ENCODE results near the gene SMIM44.

The SMIM44 gene

DNA sequence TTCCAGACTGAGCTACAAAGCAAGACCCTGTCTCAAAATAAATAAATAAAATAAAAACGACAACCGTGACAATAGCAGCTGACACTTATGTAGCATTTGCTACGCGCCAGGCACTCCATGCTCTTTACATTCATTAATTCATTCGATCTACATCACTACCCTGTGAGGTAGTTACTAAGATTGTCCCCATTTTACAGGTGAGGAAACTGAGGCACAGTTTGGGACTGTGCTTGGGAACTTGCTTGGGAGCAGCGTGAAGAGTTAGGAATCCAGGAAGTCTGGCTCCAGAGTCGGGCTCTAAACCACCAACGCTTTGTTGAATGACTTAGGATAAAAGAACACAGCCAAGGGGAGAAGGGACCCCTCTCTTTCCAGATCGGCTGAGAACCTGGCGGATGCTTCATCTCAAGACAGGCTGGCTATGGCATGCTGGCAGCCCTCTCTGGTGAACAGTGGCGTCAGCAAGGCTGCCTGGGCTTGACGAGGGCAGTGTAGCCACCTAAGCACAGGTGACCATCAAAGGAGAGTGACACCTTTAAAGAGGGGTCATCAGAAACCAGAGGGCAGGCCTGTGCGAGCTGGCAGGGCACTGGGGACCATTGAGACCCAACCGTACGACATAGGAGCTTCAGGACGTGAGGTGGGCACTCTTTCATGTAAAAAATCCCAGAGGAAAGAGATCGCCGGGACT lies 16.6 kb upstream of the SMIM44 start:
- no peak for DNase-seq
- no peaks in the 10 kb centered on the region for H3K9me3 Mint-ChIP-seq
- H3K36me3 Mint-ChIP-seq, result peaks cover 21% of the 10 kb centered on the region
- peak overlapping the region; percentile 85 for H3K4me3 Mint-ChIP-seq
- H3K27me3 Mint-ChIP-seq, result no peaks in the 10 kb centered on the region
- CTCF ChIA-PET, result interaction anchor here (1.1 kb wide), 1 partner anchor 14 kb away, joined by 3 read pairs; no protein-coding TSS in a partner anchor
- H3K27ac Mint-ChIP-seq, result peak overlapping the region; percentile 89
- H3K4me1 Mint-ChIP-seq, result peaks cover 31% of the 10 kb centered on the region

DNA sequence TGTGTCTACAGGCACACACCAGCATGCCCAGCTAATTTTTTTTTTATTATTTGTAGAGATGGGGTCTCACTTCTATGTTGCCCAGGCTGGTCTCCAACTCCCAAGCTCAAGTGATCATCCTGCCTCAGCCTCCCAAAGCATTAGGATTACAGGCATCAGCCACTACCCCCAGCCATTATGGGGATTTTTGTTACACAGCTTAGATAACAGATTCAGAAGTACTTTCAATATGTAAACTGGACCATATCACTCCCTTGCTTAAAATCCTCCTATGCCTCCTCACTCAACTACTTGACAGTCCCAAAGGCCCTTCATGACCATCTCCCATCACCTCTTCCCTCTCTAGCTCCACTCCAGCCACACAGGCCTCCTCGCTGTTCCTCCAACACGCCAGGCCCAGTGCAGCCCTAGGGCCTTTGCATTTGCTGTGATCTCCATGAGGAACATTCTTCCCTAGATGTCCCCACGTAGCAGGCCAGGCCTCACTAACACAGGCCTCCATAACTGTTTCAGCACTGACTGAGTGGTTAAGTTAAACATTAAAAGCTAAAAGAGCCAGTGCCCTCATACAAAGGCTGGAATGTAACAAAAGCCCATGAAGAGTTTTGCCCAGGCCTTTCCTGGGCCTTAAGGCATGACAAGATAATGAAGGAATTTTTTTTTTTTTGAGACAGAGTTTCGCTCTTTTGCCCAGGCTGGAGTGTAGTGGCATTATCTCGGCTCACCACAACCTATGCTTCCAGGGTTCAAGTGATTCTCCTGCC lies 14.7 kb upstream of the SMIM44 start:
- peaks cover 21% of the 10 kb centered on the region for H3K36me3 Mint-ChIP-seq
- no peaks in the 10 kb centered on the region for H3K9me3 Mint-ChIP-seq
- no peak for DNase-seq
- no peaks in the 10 kb centered on the region for H3K27me3 Mint-ChIP-seq
- CTCF ChIA-PET, result no interaction called here
- H3K4me1 Mint-ChIP-seq, result peaks cover 36% of the 10 kb centered on the region
- H3K27ac Mint-ChIP-seq, result peak overlapping the region; percentile 20
- H3K4me3 Mint-ChIP-seq, result no peak overlapping the region

DNA sequence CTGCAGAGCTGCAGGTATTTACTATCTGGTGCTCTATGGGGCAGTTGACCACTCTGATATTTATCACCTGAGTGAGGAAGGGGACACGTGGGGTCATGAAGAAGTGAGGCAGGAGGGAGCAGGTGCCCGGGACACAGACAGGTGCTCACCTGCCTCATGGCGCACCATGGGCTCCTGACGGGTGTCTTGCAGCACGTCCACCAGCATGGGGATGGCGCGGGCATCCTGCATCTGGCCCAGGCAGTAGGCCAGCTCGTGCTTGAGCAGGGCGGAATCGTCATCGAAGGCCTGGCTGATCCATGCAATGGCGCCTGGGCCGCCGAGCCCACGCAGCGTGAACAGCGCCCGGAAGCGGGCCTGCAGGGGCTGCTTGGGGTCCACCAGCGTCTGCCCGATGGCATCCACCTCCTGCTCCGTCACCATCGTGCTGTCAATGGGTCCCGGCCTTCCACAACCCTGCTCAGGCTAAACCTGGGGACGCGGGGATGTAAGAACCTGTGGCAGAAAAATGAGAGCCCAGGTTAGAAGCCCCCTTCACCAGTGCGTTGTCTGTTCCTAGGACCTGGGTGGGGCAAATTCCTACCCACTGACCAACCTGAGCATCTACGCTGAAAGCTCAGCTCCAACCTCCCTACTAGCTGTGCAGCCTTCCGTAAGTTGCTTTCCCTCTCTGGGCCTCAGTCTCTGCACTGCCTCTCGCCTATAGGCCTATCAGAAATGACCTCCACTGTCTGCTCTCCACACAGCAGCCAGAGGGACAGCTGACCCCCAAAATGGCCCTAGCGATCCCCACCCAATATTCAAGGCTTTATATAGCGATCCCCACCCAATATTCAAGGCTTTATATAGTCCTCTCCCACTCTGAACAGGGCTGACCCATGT lies 13.4 kb upstream of the SMIM44 start:
- Mint-ChIP-seq H3K27ac (no peak overlapping the region), H3K4me3 (no peak overlapping the region), H3K9me3 (no peaks in the 10 kb centered on the region), H3K4me1 (peaks cover 39% of the 10 kb centered on the region), H3K27me3 (no peaks in the 10 kb centered on the region), H3K36me3 (peaks cover 27% of the 10 kb centered on the region)
- CTCF ChIA-PET, result interaction anchor here (1.0 kb wide), 1 partner anchor 17 kb away, joined by 3 read pairs; no protein-coding TSS in a partner anchor
- DNase-seq, result no peak

DNA sequence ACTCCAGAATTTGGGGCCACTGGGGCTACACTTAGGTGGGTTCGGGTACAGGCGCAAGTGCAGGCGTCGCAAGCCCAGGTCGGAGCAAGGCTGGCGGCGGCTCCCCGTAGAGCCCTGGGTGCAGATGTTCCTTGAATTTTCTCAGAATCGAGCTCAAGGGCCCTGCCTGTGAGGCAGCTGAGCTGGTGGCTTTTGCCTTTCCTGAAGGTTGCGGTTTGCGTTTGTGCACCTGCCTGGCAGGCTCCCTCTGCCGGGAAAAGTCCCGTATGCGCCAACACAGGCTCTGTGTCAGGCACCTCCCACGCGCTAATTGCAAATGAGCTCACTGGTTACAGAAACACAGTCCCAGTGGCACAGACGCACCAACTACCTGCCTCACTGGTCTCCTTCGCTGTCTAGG lies 11.3 kb upstream of the SMIM44 start:
- H3K9me3 Mint-ChIP-seq, result no peaks in the 10 kb centered on the region
- DNase-seq, result peak; percentile 73
- CTCF ChIA-PET, result interaction anchor here (0.7 to 2.2 kb wide), 7 partner anchors 9 to 190 kb away, joined by 3 to 10 read pairs (median 3); partner anchors contain the start of gene SMIM44
- H3K27ac Mint-ChIP-seq, result peak overlapping the region; percentile 81
- peaks cover 27% of the 10 kb centered on the region for H3K36me3 Mint-ChIP-seq
- no peaks in the 10 kb centered on the region for H3K27me3 Mint-ChIP-seq
- peak overlapping the region; percentile 26 for H3K4me3 Mint-ChIP-seq
- peaks cover 31% of the 10 kb centered on the region for H3K4me1 Mint-ChIP-seq

DNA sequence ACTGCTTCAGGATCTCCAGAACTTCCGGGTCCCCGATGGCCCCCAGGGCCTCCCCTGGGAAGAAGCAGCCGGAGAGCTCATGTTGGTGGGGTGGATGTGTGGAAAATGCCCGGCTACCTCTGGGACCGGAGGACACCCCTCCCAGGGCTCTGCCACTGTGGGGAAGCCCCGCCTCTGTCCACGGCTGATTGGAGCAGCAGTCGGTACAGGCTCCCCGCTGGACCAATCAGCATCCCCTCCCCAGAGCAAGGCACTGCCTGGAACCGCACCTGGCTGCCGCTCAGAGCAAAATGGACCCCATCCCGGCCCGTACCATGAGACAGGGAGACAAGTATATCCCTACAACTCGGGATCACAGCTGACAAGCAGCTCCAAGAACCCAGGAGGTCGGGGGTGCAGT lies 10.8 kb upstream of the SMIM44 start:
- DNase-seq, result peak; percentile 64
- H3K9me3 Mint-ChIP-seq, result no peaks in the 10 kb centered on the region
- H3K4me1 Mint-ChIP-seq, result peaks cover 28% of the 10 kb centered on the region
- H3K4me3 Mint-ChIP-seq, result peak overlapping the region; percentile 26
- H3K36me3 Mint-ChIP-seq, result peaks cover 25% of the 10 kb centered on the region
- no peaks in the 10 kb centered on the region for H3K27me3 Mint-ChIP-seq
- peak overlapping the region; percentile 81 for H3K27ac Mint-ChIP-seq
- CTCF ChIA-PET, result interaction anchor here (0.7 to 2.2 kb wide), 6 partner anchors 8 to 189 kb away, joined by 3 to 10 read pairs (median 3); partner anchors contain the start of gene SMIM44

DNA sequence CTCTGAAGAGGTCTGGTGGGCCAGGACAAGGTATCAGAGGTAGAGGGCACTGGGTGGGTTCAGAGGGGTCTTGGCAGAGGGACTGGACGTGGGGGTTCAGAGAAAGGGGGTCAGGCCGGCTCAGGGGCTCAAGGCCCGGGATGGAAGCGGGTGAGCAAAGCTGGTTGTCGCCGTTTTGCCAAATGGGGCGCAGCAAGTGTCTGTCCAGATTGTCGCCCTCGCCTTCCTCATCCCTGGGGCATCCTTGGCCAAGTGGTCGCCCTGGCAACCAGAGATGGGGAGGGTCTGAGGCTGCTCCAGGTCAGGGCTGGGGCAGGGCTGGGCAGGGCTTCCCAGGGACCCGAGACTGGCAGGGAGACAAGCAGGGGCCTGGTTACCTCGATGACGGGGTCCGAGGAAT lies 10.4 kb upstream of the SMIM44 start:
- H3K4me1 Mint-ChIP-seq, result peaks cover 26% of the 10 kb centered on the region
- no peak overlapping the region for H3K27ac Mint-ChIP-seq
- H3K9me3 Mint-ChIP-seq, result no peaks in the 10 kb centered on the region
- H3K27me3 Mint-ChIP-seq, result no peaks in the 10 kb centered on the region
- DNase-seq, result no peak
- H3K4me3 Mint-ChIP-seq, result no peak overlapping the region
- peaks cover 24% of the 10 kb centered on the region for H3K36me3 Mint-ChIP-seq
- CTCF ChIA-PET, result interaction anchor here (0.7 to 2.2 kb wide), 4 partner anchors 8 to 24 kb away, joined by 3 to 10 read pairs (median 5); no protein-coding TSS in a partner anchor

DNA sequence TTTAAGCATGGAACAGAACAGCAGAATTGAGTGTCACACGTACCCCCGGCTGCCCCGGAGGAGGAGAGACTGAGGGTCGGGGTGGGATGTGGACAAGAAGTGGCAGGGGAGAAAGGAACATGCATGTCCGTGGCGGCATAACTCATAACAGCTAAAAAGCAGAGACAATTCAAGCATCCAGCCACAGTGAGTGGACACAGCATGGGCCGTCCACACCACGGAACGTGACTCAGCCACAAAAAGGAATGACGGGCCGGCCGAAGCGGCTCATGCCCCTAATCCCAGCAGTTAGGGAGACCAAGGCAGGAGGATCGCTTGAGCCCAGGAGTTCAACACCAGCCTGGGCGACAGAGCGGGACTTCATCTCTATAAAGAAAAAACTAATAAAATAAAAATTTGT lies 9.7 kb upstream of the SMIM44 start:
- no peaks in the 10 kb centered on the region for H3K27me3 Mint-ChIP-seq
- H3K4me3 Mint-ChIP-seq, result no peak overlapping the region
- no peak for DNase-seq
- no peaks in the 10 kb centered on the region for H3K9me3 Mint-ChIP-seq
- CTCF ChIA-PET, result interaction anchor here (2.2 kb wide), 1 partner anchor 7 kb away, joined by 10 read pairs; no protein-coding TSS in a partner anchor
- H3K27ac Mint-ChIP-seq, result peak overlapping the region; percentile 62
- peaks cover 22% of the 10 kb centered on the region for H3K4me1 Mint-ChIP-seq
- peaks cover 27% of the 10 kb centered on the region for H3K36me3 Mint-ChIP-seq

DNA sequence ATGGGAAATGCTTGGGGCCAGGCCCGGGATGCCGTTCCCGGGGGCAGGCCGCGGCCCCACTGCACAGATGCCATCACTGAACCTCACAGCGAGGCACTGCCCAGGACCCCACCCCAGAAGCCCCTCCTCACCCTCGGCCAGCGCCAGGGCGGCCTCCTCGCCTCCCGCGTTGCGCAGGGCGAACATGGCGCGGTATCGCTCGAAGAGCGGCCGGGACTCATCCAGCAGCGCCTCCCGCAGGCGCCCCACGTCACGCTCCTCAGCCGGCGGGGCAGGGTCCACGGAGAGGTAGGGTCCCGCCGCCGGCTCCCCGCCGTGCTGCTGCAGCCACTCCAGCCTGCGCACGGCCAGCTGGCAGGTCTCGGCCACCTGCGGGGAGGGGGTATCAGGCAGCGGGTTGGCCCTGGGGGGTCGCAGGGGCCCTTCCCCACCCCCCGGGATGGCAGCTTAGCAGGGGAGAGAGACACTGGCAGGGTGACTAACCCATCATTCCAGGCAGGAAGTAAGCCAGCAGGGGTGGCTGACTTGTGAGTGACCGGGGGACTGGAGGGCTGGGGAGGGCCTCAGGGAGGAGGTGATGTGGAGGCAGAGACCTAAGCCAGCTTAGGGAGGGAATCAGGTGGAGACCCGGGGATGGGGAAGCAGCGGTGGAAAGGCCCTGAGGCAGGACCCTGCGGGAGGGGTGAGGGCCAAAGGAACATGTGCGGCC lies 9.0 kb upstream of the SMIM44 start:
- H3K4me1 Mint-ChIP-seq, result peaks cover 20% of the 10 kb centered on the region
- CTCF ChIA-PET, result no interaction called here
- peaks cover 26% of the 10 kb centered on the region for H3K36me3 Mint-ChIP-seq
- no peak overlapping the region for H3K27ac Mint-ChIP-seq
- DNase-seq, result no peak
- no peaks in the 10 kb centered on the region for H3K9me3 Mint-ChIP-seq
- no peak overlapping the region for H3K4me3 Mint-ChIP-seq
- H3K27me3 Mint-ChIP-seq, result no peaks in the 10 kb centered on the region

DNA sequence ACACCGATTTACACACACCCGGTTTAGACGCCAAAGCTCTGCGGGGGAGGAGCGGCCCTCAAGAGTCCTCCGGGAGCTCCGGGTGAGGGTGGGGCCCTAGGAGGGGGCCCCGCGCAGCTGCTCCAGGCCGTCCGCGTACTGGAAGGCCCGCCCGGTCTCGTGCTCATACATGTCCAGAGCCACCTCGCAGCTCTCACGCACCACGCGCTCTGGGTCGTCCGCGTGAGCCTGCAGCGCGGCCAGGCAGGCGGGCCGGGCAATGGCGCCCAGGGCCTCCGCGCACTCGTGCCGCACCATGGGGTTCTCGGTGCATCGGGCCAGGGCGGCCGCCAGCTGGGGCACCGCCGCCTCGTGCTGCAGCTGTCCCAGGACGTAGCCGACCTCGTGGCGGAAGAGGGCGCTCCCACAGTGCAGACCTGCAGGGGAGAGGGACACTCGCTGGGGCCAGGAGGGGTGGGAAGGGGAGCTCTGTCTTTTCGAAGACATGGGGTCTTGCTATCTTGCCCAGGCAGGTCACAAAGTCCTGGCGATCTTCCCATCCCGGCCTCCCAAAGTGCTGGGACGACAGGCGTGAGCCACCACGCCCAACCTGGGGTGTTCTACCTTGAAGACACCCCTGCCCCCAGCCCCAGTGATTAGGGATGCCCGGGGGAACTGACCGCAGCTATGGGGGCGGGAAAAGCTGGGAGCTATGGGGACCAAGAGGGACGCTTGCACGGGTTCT lies 8.3 kb upstream of the SMIM44 start:
- H3K4me3 Mint-ChIP-seq, result no peak overlapping the region
- peaks cover 16% of the 10 kb centered on the region for H3K4me1 Mint-ChIP-seq
- H3K27ac Mint-ChIP-seq, result no peak overlapping the region
- DNase-seq, result no peak
- H3K36me3 Mint-ChIP-seq, result peaks cover 23% of the 10 kb centered on the region
- CTCF ChIA-PET, result no interaction called here
- no peaks in the 10 kb centered on the region for H3K27me3 Mint-ChIP-seq
- no peaks in the 10 kb centered on the region for H3K9me3 Mint-ChIP-seq

DNA sequence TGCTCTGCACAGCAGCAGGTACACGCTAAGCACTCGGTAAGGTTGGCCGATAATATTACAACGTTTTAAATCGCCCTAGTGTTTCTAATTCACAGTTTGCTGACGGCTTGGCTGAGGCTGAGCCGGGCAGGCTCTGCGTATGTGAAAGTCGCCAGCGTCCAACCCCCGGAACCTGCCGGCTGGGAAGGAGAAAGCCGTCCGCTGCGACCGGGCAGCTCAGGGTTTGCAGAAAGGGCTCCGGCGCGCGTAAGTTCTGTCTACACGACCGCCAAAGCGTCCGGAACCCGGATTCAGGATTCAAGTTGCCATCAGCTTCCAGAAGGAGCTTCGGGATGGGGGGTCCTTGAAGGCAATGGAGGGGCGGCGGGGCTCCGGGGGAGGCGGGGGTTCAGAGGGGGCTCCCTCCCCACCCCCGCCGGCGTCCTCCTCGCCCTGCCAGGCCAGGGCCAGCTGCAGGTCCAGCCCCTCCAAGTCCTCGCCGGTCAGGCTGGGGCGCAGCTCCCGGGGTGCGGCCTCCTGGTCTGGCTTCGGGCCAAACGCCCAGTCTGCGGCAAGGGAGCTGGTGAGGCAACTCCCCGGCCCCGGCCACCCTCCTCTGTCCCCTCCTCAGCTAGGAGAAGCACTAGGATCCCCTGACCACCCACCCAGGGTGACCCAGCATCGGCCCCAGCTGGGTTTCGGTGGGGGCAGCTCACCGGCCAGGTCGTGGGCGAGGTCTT lies 575 bp downstream of the SMIM44 start:
- no peak overlapping the region for H3K27ac Mint-ChIP-seq
- H3K4me3 Mint-ChIP-seq, result no peak overlapping the region
- no peaks in the 10 kb centered on the region for H3K9me3 Mint-ChIP-seq
- no peaks in the 10 kb centered on the region for H3K36me3 Mint-ChIP-seq
- peaks cover 13% of the 10 kb centered on the region for H3K27me3 Mint-ChIP-seq
- CTCF ChIA-PET, result interaction anchor here (1.5 to 4.3 kb wide), 2 partner anchors 10 to 12 kb away, joined by 3 to 15 read pairs; no protein-coding TSS in a partner anchor
- DNase-seq, result no peak
- H3K4me1 Mint-ChIP-seq, result peaks cover 16% of the 10 kb centered on the region

DNA sequence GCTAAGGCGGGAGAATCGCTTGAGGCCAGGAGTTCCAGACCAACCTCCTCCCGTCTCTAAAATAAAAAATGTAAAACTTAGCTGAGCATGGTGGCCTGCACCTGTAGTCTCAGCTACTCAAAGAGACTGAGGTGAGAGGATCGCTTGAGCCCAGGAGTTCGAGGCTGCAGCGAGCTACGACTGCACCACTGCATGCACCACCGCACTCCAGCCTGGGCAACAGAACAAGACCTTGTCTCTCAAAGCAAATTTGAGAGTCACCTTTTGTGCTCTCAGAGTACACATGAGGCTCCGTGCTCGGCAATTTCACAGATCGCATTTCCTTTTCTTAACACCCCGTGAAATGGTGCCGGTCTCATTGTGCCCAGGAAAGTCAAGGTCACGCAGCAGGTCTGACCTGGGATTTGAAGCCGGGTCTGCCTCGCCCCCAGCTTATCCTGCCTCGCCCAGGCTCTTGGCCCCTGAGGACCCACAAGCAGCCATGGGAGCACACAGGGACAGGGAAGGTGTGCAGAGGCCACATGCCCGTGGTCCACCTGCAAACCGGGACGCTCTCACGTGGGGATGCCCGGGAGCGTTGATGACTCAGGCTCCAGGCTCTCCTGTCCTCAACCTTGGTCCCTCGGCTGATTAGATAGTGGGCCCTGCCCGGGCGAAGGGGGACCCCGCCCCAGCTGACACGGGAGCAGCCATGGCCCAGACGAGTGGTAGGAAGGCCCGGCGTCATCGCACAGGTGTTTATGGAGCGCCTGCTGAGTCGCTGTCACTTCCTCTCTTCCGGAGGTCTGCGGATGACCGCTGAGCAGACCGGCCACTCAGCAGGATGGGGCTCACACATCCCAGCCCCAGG lies 1.8 kb downstream of the SMIM44 start:
- no peak overlapping the region for H3K4me3 Mint-ChIP-seq
- no peaks in the 10 kb centered on the region for H3K9me3 Mint-ChIP-seq
- H3K27ac Mint-ChIP-seq, result no peak overlapping the region
- DNase-seq, result no peak
- CTCF ChIA-PET, result interaction anchor here (0.9 to 4.3 kb wide), 2 partner anchors 9 to 165 kb away, joined by 3 to 15 read pairs; no protein-coding TSS in a partner anchor
- peaks cover 15% of the 10 kb centered on the region for H3K27me3 Mint-ChIP-seq
- H3K36me3 Mint-ChIP-seq, result no peaks in the 10 kb centered on the region
- peaks cover 16% of the 10 kb centered on the region for H3K4me1 Mint-ChIP-seq

Data from activated naive CD4-positive, alpha-beta T cell treated with anti-CD3 and anti-CD28 coated beads, Interleukin-2, amount 10 ng/mL, durations not matched to agents 7 days and 5 days (primary cell).